ENCODE measurements around the gene EHBP1.
A peak's percentile ranks its signal among the peaks of the same experiment; 100 is the strongest.
"Not testable (repeated sequence)": the region's sequence is repeated elsewhere in the genome, so short reads cannot be mapped to it uniquely, and the experiment has no call there.

The EHBP1 gene

GRCh38 chr2:63066838-63067237 lies 361.3 kb downstream of the EHBP1 start:
- DNase-seq (ENCODE audit: low spot score), result no peak

GRCh38 chr2:63071664-63072063 lies 366.2 kb downstream of the EHBP1 start:
- DNase-seq (ENCODE audit: low spot score), result no peak

- DNase-seq (ENCODE audit: low spot score), result no peak
Measured at GRCh38 chr2:63073994-63074393, 368.5 kb downstream of the EHBP1 start.

- DNase-seq (ENCODE audit: low spot score), result not testable (repeated sequence)
Measured at GRCh38 chr2:63074399-63074798, 368.9 kb downstream of the EHBP1 start.

- no peak for DNase-seq (ENCODE audit: low spot score)
Measured at GRCh38 chr2:63078852-63079606, 373.5 kb downstream of the EHBP1 start.

- no peak for DNase-seq (ENCODE audit: low spot score)
Measured at GRCh38 chr2:63081404-63081803, 375.9 kb downstream of the EHBP1 start.

GRCh38 chr2:63086687-63087086 lies 381.2 kb downstream of the EHBP1 start:
- DNase-seq (ENCODE audit: low spot score), result peak; percentile 20

- DNase-seq (ENCODE audit: low spot score), result no peak
Measured at GRCh38 chr2:63092401-63092800, 386.9 kb downstream of the EHBP1 start.

- DNase-seq (ENCODE audit: low spot score), result no peak
Measured at GRCh38 chr2:63092857-63093256, 387.3 kb downstream of the EHBP1 start.

GRCh38 chr2:63093502-63093901 lies 388.0 kb downstream of the EHBP1 start:
- DNase-seq (ENCODE audit: low spot score), result no peak

Small RNA genes within 50 kb of the gene (small RNA-seq; reads per million reads assigned to genes)
- gene RF00019, result 0 reads per million in 2 experiments

All from SK-N-DZ (cell line).